Measurements from ENCODE around the gene COX17. TPM values are rescaled to one million over a fixed set of nuclear protein-coding genes. Genes with fewer than 3 reads are reported as not detected.

The COX17 gene, protein sequence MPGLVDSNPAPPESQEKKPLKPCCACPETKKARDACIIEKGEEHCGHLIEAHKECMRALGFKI
- polyA plus RNA-seq (2013) = 106 and 109 TPM in 2 replicates

DNA sequence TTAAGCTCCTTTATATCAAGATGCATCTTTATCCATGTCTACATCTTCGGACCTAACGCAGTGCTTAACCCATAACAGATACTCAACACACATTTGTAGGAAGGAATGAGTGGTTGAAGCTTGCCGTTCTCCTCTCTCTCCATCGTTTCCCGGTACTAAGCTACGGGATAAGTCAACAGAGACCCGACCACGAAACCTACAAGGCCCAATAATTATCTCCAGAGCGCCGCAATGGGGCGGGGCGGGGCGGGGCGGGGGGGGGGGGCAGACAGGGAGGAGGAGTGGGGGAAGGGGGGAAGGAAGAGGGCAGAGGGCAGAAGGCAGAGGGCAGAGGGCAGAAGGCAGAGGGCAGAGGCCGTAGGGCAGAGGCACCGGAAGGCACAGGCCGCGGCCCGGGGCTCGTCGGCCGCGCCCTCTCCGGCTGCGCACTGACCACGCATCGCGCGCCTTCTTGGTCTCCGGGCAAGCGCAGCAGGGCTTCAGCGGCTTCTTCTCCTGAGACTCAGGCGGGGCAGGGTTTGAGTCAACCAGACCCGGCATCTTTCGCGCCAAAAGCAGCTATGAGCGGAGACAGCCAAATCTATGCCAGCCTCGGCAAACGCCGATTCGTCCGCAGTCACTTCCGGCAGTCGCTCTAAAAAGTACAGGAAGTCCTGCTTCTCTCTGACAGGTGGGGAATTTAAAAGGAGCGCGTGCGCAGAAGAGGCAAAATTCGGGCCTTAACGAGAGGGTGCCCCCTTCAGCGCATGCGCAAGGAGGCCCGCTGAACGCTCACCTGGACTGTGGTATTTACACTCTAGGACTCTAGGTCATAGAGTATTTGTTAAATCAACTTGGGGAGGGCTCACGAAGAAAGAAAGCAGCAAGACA lies at the start of gene COX17:
Gene COX17, minus strand, starts transcription at position 636 of the 870 bp plus-strand sequence. Its CDS starts 96 bp downstream, at position 540.
- H3K4me2 ChIP-seq (ENCODE audit: low read length) = peak within 1 kb of the TSS; percentile 63
- peaks cover 2 to 6% of the 10 kb centered on the region in 2 experiments for H3K4me1 ChIP-seq (ENCODE audit: control insufficient read depth in 1 of 2, insufficient read depth in 2 of 2, low read length in 2 of 2)
- peaks cover 10% of the 10 kb centered on the region for H3K79me1 ChIP-seq (ENCODE audit: low read length)
- H2AK5ac ChIP-seq (ENCODE audit: low read length) = peak within 1 kb of the TSS; percentile 72
- H3K27ac ChIP-seq (ENCODE audit: low read depth, low read length) = peak within 1 kb of the TSS; percentile 96
- H3K9ac ChIP-seq (ENCODE audit: low read length) = peak within 1 kb of the TSS; percentile 76
- H3K23ac ChIP-seq (ENCODE audit: low read length) = no peak within 1 kb of the TSS
- H3K4me3 ChIP-seq (ENCODE audit: low read depth, low read length) = peak within 1 kb of the TSS; percentile 87
- peak within 1 kb of the TSS; percentile 87 for H2AFZ ChIP-seq (ENCODE audit: insufficient read depth, low read length, poor library complexity)
- H3K79me2 ChIP-seq (ENCODE audit: control insufficient read depth, insufficient read depth, low read length, poor library complexity) = peaks cover 4% of the 10 kb centered on the region
- no CpG with 5 or more reads among the region's 54 CpGs for WGBS (ENCODE audit: extremely low coverage, insufficient coverage, insufficient read length)
- peak; percentile 98 to 99 for DNase-seq
- H4K12ac ChIP-seq (ENCODE audit: low read depth, low read length) = peak within 1 kb of the TSS; percentile 84
- H3K36me3 ChIP-seq (ENCODE audit: control insufficient read depth in 1 of 2, insufficient read depth in 2 of 2, low read length in 2 of 2) = peaks cover 9 to 16% of the 10 kb centered on the region in 2 experiments
- H4K8ac ChIP-seq (ENCODE audit: low read depth, low read length) = peak within 1 kb of the TSS; percentile 98
- H2BK5ac ChIP-seq (ENCODE audit: low read depth, low read length, poor library complexity) = peak within 1 kb of the TSS; percentile 95
- H3K14ac ChIP-seq (ENCODE audit: low read length) = peak within 1 kb of the TSS; percentile 98
- H3K18ac ChIP-seq (ENCODE audit: low read length) = peak within 1 kb of the TSS; percentile 88
- H2BK12ac ChIP-seq (ENCODE audit: low read length) = peak within 1 kb of the TSS; percentile 67
- H4K91ac ChIP-seq (ENCODE audit: low read depth, low read length) = peak within 1 kb of the TSS; percentile 95
- peak within 1 kb of the TSS; percentile 89 for H2BK120ac ChIP-seq (ENCODE audit: insufficient read depth, low read length, poor library complexity)
- no peaks in the 10 kb centered on the region for H3K27me3 ChIP-seq (ENCODE audit: insufficient read depth, low read length)
- H3K9me3 ChIP-seq (ENCODE audit: insufficient read depth, low read depth, low read length) = peaks cover 3% of the 10 kb centered on the region
- peak within 1 kb of the TSS; percentile 80 for H3K4ac ChIP-seq (ENCODE audit: low read depth, low read length)

GRCh38 chr3:119726909-119727308 lies 49.7 kb upstream of the COX17 start:
- no peak overlapping the region for H3K27ac ChIP-seq (ENCODE audit: low read depth, low read length)

GRCh38 chr3:119723022-119723421 lies 45.8 kb upstream of the COX17 start:
- H4K12ac ChIP-seq (ENCODE audit: low read depth, low read length) = no peak overlapping the region
- H3K79me2 ChIP-seq (ENCODE audit: control insufficient read depth, insufficient read depth, low read length, poor library complexity) = no peaks in the 10 kb centered on the region
- no peak overlapping the region for H2BK120ac ChIP-seq (ENCODE audit: insufficient read depth, low read length, poor library complexity)
- no peak overlapping the region for H3K18ac ChIP-seq (ENCODE audit: low read length)
- no peak overlapping the region for H3K4me2 ChIP-seq (ENCODE audit: low read length)
- H4K91ac ChIP-seq (ENCODE audit: low read depth, low read length) = no peak overlapping the region
- H3K36me3 ChIP-seq (ENCODE audit: control insufficient read depth in 1 of 2, insufficient read depth in 2 of 2, low read length in 2 of 2) = no peaks in the 10 kb centered on the region
- no peak overlapping the region for H3K9ac ChIP-seq (ENCODE audit: low read length)
- H2AFZ ChIP-seq (ENCODE audit: insufficient read depth, low read length, poor library complexity) = no peak overlapping the region
- WGBS (ENCODE audit: extremely low coverage, insufficient coverage, insufficient read length) = no CpG with 5 or more reads among the region's 2 CpGs
- no peak overlapping the region for H2AK5ac ChIP-seq (ENCODE audit: low read length)
- no peak overlapping the region for H2BK5ac ChIP-seq (ENCODE audit: low read depth, low read length, poor library complexity)
- H4K8ac ChIP-seq (ENCODE audit: low read depth, low read length) = no peak overlapping the region
- H2BK12ac ChIP-seq (ENCODE audit: low read length) = no peak overlapping the region
- no peaks in the 10 kb centered on the region for H3K4me1 ChIP-seq (ENCODE audit: control insufficient read depth in 1 of 2, insufficient read depth in 2 of 2, low read length in 2 of 2)
- no peak for DNase-seq
- no peaks in the 10 kb centered on the region for H3K79me1 ChIP-seq (ENCODE audit: low read length)
- no peak overlapping the region for H3K27ac ChIP-seq (ENCODE audit: low read depth, low read length)
- H3K23ac ChIP-seq (ENCODE audit: low read length) = no peak overlapping the region
- no peaks in the 10 kb centered on the region for H3K27me3 ChIP-seq (ENCODE audit: insufficient read depth, low read length)
- H3K14ac ChIP-seq (ENCODE audit: low read length) = no peak overlapping the region
- no peak overlapping the region for H3K4ac ChIP-seq (ENCODE audit: low read depth, low read length)
- no peaks in the 10 kb centered on the region for H3K9me3 ChIP-seq (ENCODE audit: insufficient read depth, low read depth, low read length)
- H3K4me3 ChIP-seq (ENCODE audit: low read depth, low read length) = no peak overlapping the region

More at GRCh38 chr3:119726909-119727308, 49.7 kb upstream of the COX17 start:
- no peak for DNase-seq
- H3K18ac ChIP-seq (ENCODE audit: low read length) = no peak overlapping the region
- H3K9me3 ChIP-seq (ENCODE audit: insufficient read depth, low read depth, low read length) = no peaks in the 10 kb centered on the region
- no peak overlapping the region for H4K91ac ChIP-seq (ENCODE audit: low read depth, low read length)
- H2AK5ac ChIP-seq (ENCODE audit: low read length) = no peak overlapping the region
- H3K79me2 ChIP-seq (ENCODE audit: control insufficient read depth, insufficient read depth, low read length, poor library complexity) = no peaks in the 10 kb centered on the region
- H3K23ac ChIP-seq (ENCODE audit: low read length) = no peak overlapping the region
- WGBS (ENCODE audit: extremely low coverage, insufficient coverage, insufficient read length) = no CpG with 5 or more reads among the region's 2 CpGs
- no peak overlapping the region for H2BK120ac ChIP-seq (ENCODE audit: insufficient read depth, low read length, poor library complexity)
- H4K8ac ChIP-seq (ENCODE audit: low read depth, low read length) = no peak overlapping the region
- no peaks in the 10 kb centered on the region for H3K36me3 ChIP-seq (ENCODE audit: control insufficient read depth in 1 of 2, insufficient read depth in 2 of 2, low read length in 2 of 2)
- no peak overlapping the region for H3K4me2 ChIP-seq (ENCODE audit: low read length)
- H3K79me1 ChIP-seq (ENCODE audit: low read length) = no peaks in the 10 kb centered on the region
- H2BK5ac ChIP-seq (ENCODE audit: low read depth, low read length, poor library complexity) = no peak overlapping the region
- H4K12ac ChIP-seq (ENCODE audit: low read depth, low read length) = no peak overlapping the region
- H2AFZ ChIP-seq (ENCODE audit: insufficient read depth, low read length, poor library complexity) = no peak overlapping the region
- no peak overlapping the region for H3K14ac ChIP-seq (ENCODE audit: low read length)
- H3K4ac ChIP-seq (ENCODE audit: low read depth, low read length) = no peak overlapping the region
- no peak overlapping the region for H2BK12ac ChIP-seq (ENCODE audit: low read length)
- H3K9ac ChIP-seq (ENCODE audit: low read length) = no peak overlapping the region
- no peak overlapping the region for H3K4me3 ChIP-seq (ENCODE audit: low read depth, low read length)
- H3K4me1 ChIP-seq (ENCODE audit: control insufficient read depth in 1 of 2, insufficient read depth in 2 of 2, low read length in 2 of 2) = no peaks in the 10 kb centered on the region
- H3K27me3 ChIP-seq (ENCODE audit: insufficient read depth, low read length) = no peaks in the 10 kb centered on the region

GRCh38 chr3:119717520-119717919 lies 40.3 kb upstream of the COX17 start:
- no peaks in the 10 kb centered on the region for H3K79me2 ChIP-seq (ENCODE audit: control insufficient read depth, insufficient read depth, low read length, poor library complexity)
- WGBS (ENCODE audit: extremely low coverage, insufficient coverage, insufficient read length) = no CpG with 5 or more reads among the region's 5 CpGs
- H3K4ac ChIP-seq (ENCODE audit: low read depth, low read length) = no peak overlapping the region
- H3K27ac ChIP-seq (ENCODE audit: low read depth, low read length) = no peak overlapping the region
- no peak overlapping the region for H2AK5ac ChIP-seq (ENCODE audit: low read length)
- H2BK120ac ChIP-seq (ENCODE audit: insufficient read depth, low read length, poor library complexity) = no peak overlapping the region
- H3K9me3 ChIP-seq (ENCODE audit: insufficient read depth, low read depth, low read length) = no peaks in the 10 kb centered on the region
- H2BK12ac ChIP-seq (ENCODE audit: low read length) = no peak overlapping the region
- H3K79me1 ChIP-seq (ENCODE audit: low read length) = no peaks in the 10 kb centered on the region
- H3K27me3 ChIP-seq (ENCODE audit: insufficient read depth, low read length) = no peaks in the 10 kb centered on the region
- H4K8ac ChIP-seq (ENCODE audit: low read depth, low read length) = no peak overlapping the region
- H4K91ac ChIP-seq (ENCODE audit: low read depth, low read length) = no peak overlapping the region
- no peak overlapping the region for H4K12ac ChIP-seq (ENCODE audit: low read depth, low read length)
- no peak overlapping the region for H3K23ac ChIP-seq (ENCODE audit: low read length)
- H3K4me1 ChIP-seq (ENCODE audit: control insufficient read depth in 1 of 2, insufficient read depth in 2 of 2, low read length in 2 of 2) = no peaks in the 10 kb centered on the region
- peak overlapping the region; percentile 72 for H3K9ac ChIP-seq (ENCODE audit: low read length)
- no peak overlapping the region for H3K4me2 ChIP-seq (ENCODE audit: low read length)
- H3K14ac ChIP-seq (ENCODE audit: low read length) = no peak overlapping the region
- no peaks in the 10 kb centered on the region for H3K36me3 ChIP-seq (ENCODE audit: control insufficient read depth in 1 of 2, insufficient read depth in 2 of 2, low read length in 2 of 2)
- no peak overlapping the region for H3K18ac ChIP-seq (ENCODE audit: low read length)
- no peak overlapping the region for H3K4me3 ChIP-seq (ENCODE audit: low read depth, low read length)
- no peak overlapping the region for H2AFZ ChIP-seq (ENCODE audit: insufficient read depth, low read length, poor library complexity)
- no peak for DNase-seq
- no peak overlapping the region for H2BK5ac ChIP-seq (ENCODE audit: low read depth, low read length, poor library complexity)
